Measurements from ENCODE around the gene NEURL3.

DNA sequence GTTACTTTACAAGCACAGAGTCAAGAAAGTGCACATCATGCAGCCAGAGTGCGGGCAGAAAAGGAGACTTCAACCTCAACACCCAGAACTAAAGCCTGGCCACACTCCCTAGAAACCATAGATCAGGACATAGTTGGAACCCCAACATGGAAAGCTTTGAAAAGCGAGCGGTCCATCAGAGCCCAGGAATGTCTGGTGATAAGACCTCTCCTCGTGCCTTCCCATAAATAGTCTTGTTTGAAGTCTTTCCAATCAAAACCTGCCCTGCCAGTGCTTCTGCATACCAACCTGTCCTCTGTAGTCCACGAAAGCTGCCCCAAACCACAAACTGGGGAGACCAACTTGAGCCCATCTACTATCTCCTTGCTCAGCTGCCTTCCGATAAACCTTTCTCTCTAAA lies 55.5 kb downstream of the NEURL3 start:
- TF ChIP-seq, protein P1, sequence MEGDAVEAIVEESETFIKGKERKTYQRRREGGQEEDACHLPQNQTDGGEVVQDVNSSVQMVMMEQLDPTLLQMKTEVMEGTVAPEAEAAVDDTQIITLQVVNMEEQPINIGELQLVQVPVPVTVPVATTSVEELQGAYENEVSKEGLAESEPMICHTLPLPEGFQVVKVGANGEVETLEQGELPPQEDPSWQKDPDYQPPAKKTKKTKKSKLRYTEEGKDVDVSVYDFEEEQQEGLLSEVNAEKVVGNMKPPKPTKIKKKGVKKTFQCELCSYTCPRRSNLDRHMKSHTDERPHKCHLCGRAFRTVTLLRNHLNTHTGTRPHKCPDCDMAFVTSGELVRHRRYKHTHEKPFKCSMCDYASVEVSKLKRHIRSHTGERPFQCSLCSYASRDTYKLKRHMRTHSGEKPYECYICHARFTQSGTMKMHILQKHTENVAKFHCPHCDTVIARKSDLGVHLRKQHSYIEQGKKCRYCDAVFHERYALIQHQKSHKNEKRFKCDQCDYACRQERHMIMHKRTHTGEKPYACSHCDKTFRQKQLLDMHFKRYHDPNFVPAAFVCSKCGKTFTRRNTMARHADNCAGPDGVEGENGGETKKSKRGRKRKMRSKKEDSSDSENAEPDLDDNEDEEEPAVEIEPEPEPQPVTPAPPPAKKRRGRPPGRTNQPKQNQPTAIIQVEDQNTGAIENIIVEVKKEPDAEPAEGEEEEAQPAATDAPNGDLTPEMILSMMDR (IDR thresholded peaks at IDR 0.05 in 4 of 5, conservative IDR thresholded peaks at IDR 0.05 in 1 of 5), result no peak
- TF ChIP-seq POLR2A (IDR thresholded peaks at IDR 0.05), result no peak

Data from gastrocnemius medialis (tissue), 4 donors.